ENCODE measurements around the gene RNASEH2C. TPM values are rescaled to one million over a fixed set of nuclear protein-coding genes. Genes with fewer than 3 reads are reported as not detected.
A peak's percentile ranks its signal among the peaks of the same experiment; 100 is the strongest.

Gene RNASEH2C
- total and polyA plus RNA-seq, 2 of the 13 experiments (the other 11 are each of a cell fraction or from before 2014, with no cell fraction given): 27.4 to 50.9 TPM

GRCh38 chr11:65720211-65720934 is at the start of gene RNASEH2C (continued):
- no peak for TF ChIP-seq FOXA1 (IDR thresholded peaks at IDR 0.05)
- peak; percentile 14; the same call in 1 of the 2 replicates for TF ChIP-seq FOXA1 (CRISPR knock-in tag; IDR thresholded peaks at IDR 0.05)
- peak; percentile 41; the same call in 1 of the 2 replicates for TF ChIP-seq ZBTB2 (CRISPR knock-in tag; IDR thresholded peaks at IDR 0.05; ENCODE audit: low read depth)
- peak; percentile 56; the same call in 1 of the 2 replicates for TF ChIP-seq NCOA2 (CRISPR knock-in tag; IDR thresholded peaks at IDR 0.05)
- peak; percentile 79 for TF ChIP-seq YEATS4 (CRISPR knock-in tag; IDR thresholded peaks at IDR 0.05; ENCODE audit: borderline replicate concordance)
- TF ChIP-seq ZNF784 (CRISPR knock-in tag; IDR thresholded peaks at IDR 0.05; ENCODE audit: borderline replicate concordance): peak; percentile 87; the same call in 1 of the 2 replicates
- no peak for TF ChIP-seq PLRG1 (conservative IDR thresholded peaks at IDR 0.05)
- TF ChIP-seq NBN (conservative IDR thresholded peaks at IDR 0.05): no peak
- TF ChIP-seq GATA4 (IDR thresholded peaks at IDR 0.05; ENCODE audit: borderline replicate concordance, low read depth): 0 out of 2 replicates have a peak, but pooled peaks have one; percentile 22
- no peak for TF ChIP-seq ZNF3 (CRISPR knock-in tag; IDR thresholded peaks at IDR 0.05)
- peak; percentile 30; the same call in 1 of the 2 replicates for TF ChIP-seq DRAP1 (CRISPR knock-in tag; IDR thresholded peaks at IDR 0.05)
- no peak for TF ChIP-seq BRCA1 (CRISPR knock-in tag; IDR thresholded peaks at IDR 0.05)
- peak; percentile 46 for TF ChIP-seq TEAD3 (CRISPR knock-in tag; optimal IDR thresholded peaks at IDR 0.05; ENCODE audit: borderline replicate concordance)
- no peak for TF ChIP-seq SMARCC2 (IDR thresholded peaks at IDR 0.05)
- no peak for TF ChIP-seq ZNF512B (CRISPR knock-in tag; IDR thresholded peaks at IDR 0.05; ENCODE audit: borderline replicate concordance)
- TF ChIP-seq ZNF556 (CRISPR knock-in tag; IDR thresholded peaks at IDR 0.05; ENCODE audit: borderline replicate concordance): peak; percentile 88; the same call in 1 of the 2 replicates
- TF ChIP-seq DMAP1 (CRISPR knock-in tag; IDR thresholded peaks at IDR 0.05): peak; percentile 82
- TF ChIP-seq ZNF781 (CRISPR knock-in tag; IDR thresholded peaks at IDR 0.05; ENCODE audit: borderline replicate concordance, not compliant biosample characterization): peak; percentile 39
- TF ChIP-seq KDM5A (IDR thresholded peaks at IDR 0.05; ENCODE audit: borderline replicate concordance, low read length): peak; percentile 22; the same call in 1 of the 2 replicates
- TF ChIP-seq ZNF629 (CRISPR knock-in tag; conservative IDR thresholded peaks at IDR 0.05): no peak
- TF ChIP-seq ZNF891 (CRISPR knock-in tag; IDR thresholded peaks at IDR 0.05): peak; percentile 70; the same call in 1 of the 2 replicates
- TF ChIP-seq SCMH1 (CRISPR knock-in tag; IDR thresholded peaks at IDR 0.05; ENCODE audit: borderline replicate concordance): no peak
- no peak for TF ChIP-seq ZMAT5 (CRISPR knock-in tag; IDR thresholded peaks at IDR 0.05; ENCODE audit: borderline replicate concordance, low read depth)
- peak; percentile 49; the same call in 1 of the 2 replicates for TF ChIP-seq ZMYM4 (CRISPR knock-in tag; IDR thresholded peaks at IDR 0.05)
- TF ChIP-seq TCF7L2 (IDR thresholded peaks at IDR 0.05; ENCODE audit: low read depth, low read length): no peak
